Activated CD8-positive, alpha-beta T cell treated with anti-CD3 and anti-CD28 coated beads for 36 hours (primary cell): ENCODE results near the gene SMIM28. TPM values are rescaled to one million over a fixed set of nuclear protein-coding genes. Genes with fewer than 3 reads are reported as not detected.
"Not testable (repeated sequence)": the region's sequence is repeated elsewhere in the genome, so short reads cannot be mapped to it uniquely, and the experiment has no call there.

Source experiments
- ATAC-seq: fragments of 200-7000 bp; cut with Tn5 transposase; one replicate; pipeline ENCODE4 v1.10.0; 2021; ENCODE audit warnings: mild to moderate bottlenecking, moderate library complexity
- CTCF ChIA-PET: fragments of 350-600 bp; sonication (Branson Sonifier 250); formaldehyde crosslinking; loops from one replicate; lab custom pipeline; 2021; ENCODE audit warnings: antibody characterized with exemption; lab: Charles Lee
- POLR2A ChIA-PET: fragments of 350-600 bp; sonication (Branson Sonifier 250); formaldehyde crosslinking; loops from one replicate; lab custom pipeline; 2021; ENCODE audit warnings: antibody characterized with exemption; lab: Charles Lee
- DNase-seq: peaks from one replicate; pipeline ENCODE4 v3.0.0-alpha.2; 2020
- H3K27ac Mint-ChIP-seq: one replicate; pipeline ENCODE4 v1.8.0; 2021; ENCODE audit warnings: mild to moderate bottlenecking, mixed read lengths
- H3K27me3 Mint-ChIP-seq: one replicate; pipeline ENCODE4 v1.8.0; 2021; ENCODE audit warnings: mixed read lengths
- H3K36me3 Mint-ChIP-seq: one replicate; pipeline ENCODE4 v1.8.0; 2021; ENCODE audit warnings: low read depth, mixed read lengths
- H3K4me1 Mint-ChIP-seq: one replicate; pipeline ENCODE4 v1.8.0; 2021; ENCODE audit warnings: low read depth, mixed read lengths
- H3K4me3 Mint-ChIP-seq: one replicate; pipeline ENCODE4 v1.8.0; 2021; ENCODE audit warnings: mild to moderate bottlenecking, moderate library complexity, mixed read lengths
- H3K9me3 Mint-ChIP-seq: one replicate; pipeline ENCODE4 v1.8.0; 2021; ENCODE audit warnings: mixed read lengths
- CTCF ChIP-seq: fragments of 200-600 bp; IDR thresholded peaks from one replicate; pipeline ENCODE4 v1.8.0; 2022; ENCODE audit warnings: antibody characterized with exemption, mild to moderate bottlenecking
- intact Hi-C: fragments of 100-400 bp; cut with micrococcal nuclease; formaldehyde crosslinking; loops from one replicate; pipeline ENCODE4 v1.10.0; 2022
- total RNA-seq, 2 experiments: library from RNA; stranded (reverse); gene quantifications; one replicate each; pipeline ENCODE4 v1.2.3, GENCODE V29; 2021

Gene SMIM28
- total RNA-seq, 2 experiments from 2014 or later = not detected

GRCh38 chr6:138421608-138422007 lies 43.9 kb downstream of the SMIM28 start:
- no peak overlapping the region for H3K27ac Mint-ChIP-seq
- intact Hi-C loops = loop anchor here (10.0 kb wide), 1 partner anchor 343 kb away; no protein-coding TSS in a partner anchor
- peaks cover 4% of the 10 kb centered on the region for H3K4me1 Mint-ChIP-seq
- no peak for DNase-seq
- H3K4me3 Mint-ChIP-seq = no peak overlapping the region
- ChIA-PET POLR2A (no interaction called here), CTCF (no interaction called here)
- no peak for TF ChIP-seq CTCF
- no peaks in the 10 kb centered on the region for H3K27me3 Mint-ChIP-seq
- no peak for ATAC-seq
- H3K9me3 Mint-ChIP-seq = peaks cover 2% of the 10 kb centered on the region
- peaks cover 15% of the 10 kb centered on the region for H3K36me3 Mint-ChIP-seq

- ChIA-PET POLR2A (no interaction called here), CTCF (interaction anchor here (0.8 kb wide), 1 partner anchor 20 kb away, joined by 3 read pairs; no protein-coding TSS in a partner anchor)
- intact Hi-C loops = loop anchor here (10.0 kb wide), 1 partner anchor 342 kb away; no protein-coding TSS in a partner anchor
- no peak for TF ChIP-seq CTCF
- DNase-seq (no peak), ATAC-seq (no peak)
- Mint-ChIP-seq H3K36me3 (peaks cover 9% of the 10 kb centered on the region), H3K9me3 (no peaks in the 10 kb centered on the region), H3K4me3 (no peak overlapping the region), H3K27me3 (no peaks in the 10 kb centered on the region), H3K4me1 (peaks cover 4% of the 10 kb centered on the region), H3K27ac (peak overlapping the region; percentile 16)
These were observed 45.2 kb downstream of the SMIM28 start for GRCh38 chr6:138422861-138423260.

- H3K4me1 Mint-ChIP-seq = peaks cover 4% of the 10 kb centered on the region
- POLR2A ChIA-PET = no interaction called here
- ATAC-seq = no peak
These were observed 46.5 kb downstream of the SMIM28 start for GRCh38 chr6:138424004-138424904.

GRCh38 chr6:138425256-138425655 lies 47.6 kb downstream of the SMIM28 start:
- H3K27me3 Mint-ChIP-seq, H3K36me3 Mint-ChIP-seq, ATAC-seq, DNase-seq, POLR2A ChIA-PET, H3K27ac Mint-ChIP-seq, H3K4me3 Mint-ChIP-seq, H3K4me1 Mint-ChIP-seq, H3K9me3 Mint-ChIP-seq: not testable (repeated sequence)
- CTCF ChIA-PET = interaction anchor here (7.0 to 7.2 kb wide), 2 partner anchors 85 to 93 kb away, joined by 89 to 131 read pairs; no protein-coding TSS in a partner anchor
- intact Hi-C loops = loop anchor here (10.0 kb wide), 1 partner anchor 340 kb away; no protein-coding TSS in a partner anchor

More at GRCh38 chr6:138424004-138424904, 46.5 kb downstream of the SMIM28 start:
- no peak for TF ChIP-seq CTCF
- Mint-ChIP-seq H3K9me3 (no peaks in the 10 kb centered on the region), H3K4me3 (no peak overlapping the region), H3K36me3 (no peaks in the 10 kb centered on the region), H3K27me3 (peaks cover under 1% of the 10 kb centered on the region), H3K27ac (no peak overlapping the region)
- DNase-seq = no peak
- CTCF ChIA-PET = interaction anchor here (0.7 to 7.2 kb wide), 3 partner anchors 86 to 94 kb away, joined by 3 to 131 read pairs (median 89); no protein-coding TSS in a partner anchor
- intact Hi-C loops = loop anchor here (10.0 kb wide), 1 partner anchor 341 kb away; no protein-coding TSS in a partner anchor

- H3K27me3 Mint-ChIP-seq = peaks cover 3% of the 10 kb centered on the region
- peaks cover 4% of the 10 kb centered on the region for H3K4me1 Mint-ChIP-seq
- H3K9me3 Mint-ChIP-seq = no peaks in the 10 kb centered on the region
- no peak for TF ChIP-seq CTCF
- intact Hi-C loops = loop anchor here (10.0 kb wide), 1 partner anchor 338 kb away; no protein-coding TSS in a partner anchor
- POLR2A ChIA-PET = interaction anchor here (1.0 kb wide), 1 partner anchor 83 kb away, joined by 3 read pairs; no protein-coding TSS in a partner anchor
- ATAC-seq = no peak
- H3K27ac Mint-ChIP-seq = no peak overlapping the region
- CTCF ChIA-PET = interaction anchor here (0.8 to 7.2 kb wide), 4 partner anchors 12 to 310 kb away, joined by 3 to 131 read pairs (median 59); no protein-coding TSS in a partner anchor
- H3K4me3 Mint-ChIP-seq = no peak overlapping the region
- no peak for DNase-seq
- H3K36me3 Mint-ChIP-seq = no peaks in the 10 kb centered on the region
These were observed 48.9 kb downstream of the SMIM28 start for GRCh38 chr6:138426500-138427123.
